Measurements from ENCODE around the gene PTBP1. TPM values are rescaled to one million over a fixed set of nuclear protein-coding genes. Genes with fewer than 3 reads are reported as not detected.

Gene PTBP1
- total and polyA plus RNA-seq, 4 donors = 72.9 to 147 (median 87.3) TPM

- no peak for DNase-seq (ENCODE audit: low spot score)
- WGBS = 95% methylated on average over 47 of the region's 47 CpGs
- TF ChIP-seq, protein P1, sequence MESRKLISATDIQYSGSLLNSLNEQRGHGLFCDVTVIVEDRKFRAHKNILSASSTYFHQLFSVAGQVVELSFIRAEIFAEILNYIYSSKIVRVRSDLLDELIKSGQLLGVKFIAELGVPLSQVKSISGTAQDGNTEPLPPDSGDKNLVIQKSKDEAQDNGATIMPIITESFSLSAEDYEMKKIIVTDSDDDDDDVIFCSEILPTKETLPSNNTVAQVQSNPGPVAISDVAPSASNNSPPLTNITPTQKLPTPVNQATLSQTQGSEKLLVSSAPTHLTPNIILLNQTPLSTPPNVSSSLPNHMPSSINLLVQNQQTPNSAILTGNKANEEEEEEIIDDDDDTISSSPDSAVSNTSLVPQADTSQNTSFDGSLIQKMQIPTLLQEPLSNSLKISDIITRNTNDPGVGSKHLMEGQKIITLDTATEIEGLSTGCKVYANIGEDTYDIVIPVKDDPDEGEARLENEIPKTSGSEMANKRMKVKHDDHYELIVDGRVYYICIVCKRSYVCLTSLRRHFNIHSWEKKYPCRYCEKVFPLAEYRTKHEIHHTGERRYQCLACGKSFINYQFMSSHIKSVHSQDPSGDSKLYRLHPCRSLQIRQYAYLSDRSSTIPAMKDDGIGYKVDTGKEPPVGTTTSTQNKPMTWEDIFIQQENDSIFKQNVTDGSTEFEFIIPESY (IDR thresholded peaks at IDR 0.05) = no peak
- TF ChIP-seq, protein P2, sequence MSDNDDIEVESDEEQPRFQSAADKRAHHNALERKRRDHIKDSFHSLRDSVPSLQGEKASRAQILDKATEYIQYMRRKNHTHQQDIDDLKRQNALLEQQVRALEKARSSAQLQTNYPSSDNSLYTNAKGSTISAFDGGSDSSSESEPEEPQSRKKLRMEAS (IDR thresholded peaks at IDR 0.05) = no peak
- Histone ChIP-seq H3K9me3 (ENCODE audit: control insufficient read depth in 4 of 4, low read length in 3 of 4) (no peaks in the 10 kb centered on the region), H3K36me3 (ENCODE audit: control insufficient read depth in 4 of 4, insufficient read depth in 3 of 4, low read depth in 1 of 4, low read length in 3 of 4) (peaks cover 5 to 20% (median 14%) of the 10 kb centered on the region in 4 donors), H3K4me1 (ENCODE audit: control insufficient read depth in 4 of 4, insufficient read depth in 4 of 4, low read length in 3 of 4) (no peaks in the 10 kb centered on the region), H3K27me3 (ENCODE audit: control insufficient read depth in 4 of 4, insufficient read depth in 4 of 4, low read length in 3 of 4) (no peaks in the 10 kb centered on the region), H3K27ac (ENCODE audit: low read depth in 1 of 2, low read length in 2 of 2) (no peak overlapping the region), H3K4me3 (ENCODE audit: low read depth in 1 of 3, low read length in 3 of 3) (no peak overlapping the region), H3K9ac (ENCODE audit: low read depth in 1 of 2, low read length in 2 of 2) (no peak overlapping the region)
Observed at GRCh38 chr19:815079-815774, 18.0 kb downstream of the PTBP1 start.

- DNase-seq (ENCODE audit: low spot score) = no peak
- H3K4me3 ChIP-seq (ENCODE audit: low read depth in 1 of 3, low read length in 3 of 3) = no peak overlapping the region
- no peaks in the 10 kb centered on the region for H3K27me3 ChIP-seq (ENCODE audit: control insufficient read depth in 4 of 4, insufficient read depth in 4 of 4, low read length in 3 of 4)
- TF ChIP-seq, protein P3, sequence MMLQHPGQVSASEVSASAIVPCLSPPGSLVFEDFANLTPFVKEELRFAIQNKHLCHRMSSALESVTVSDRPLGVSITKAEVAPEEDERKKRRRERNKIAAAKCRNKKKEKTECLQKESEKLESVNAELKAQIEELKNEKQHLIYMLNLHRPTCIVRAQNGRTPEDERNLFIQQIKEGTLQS (IDR thresholded peaks at IDR 0.05) = no peak
- TF ChIP-seq RAD21 (IDR thresholded peaks at IDR 0.05) (no peak), RXRA (IDR thresholded peaks at IDR 0.05) (no peak), FOXA2 (IDR thresholded peaks at IDR 0.05) (no peak), SP1 (IDR thresholded peaks at IDR 0.05) (no peak), YY1 (IDR thresholded peaks at IDR 0.05) (no peak), CTCF (IDR thresholded peaks at IDR 0.05; ENCODE audit: low read depth, low read length, missing input control) (no peak), HNF4G (IDR thresholded peaks at IDR 0.05) (no peak), NR2F2 (IDR thresholded peaks at IDR 0.05) (no peak), TAF1 (conservative IDR thresholded peaks at IDR 0.05) (no peak)
- TF ChIP-seq, protein P1 (IDR thresholded peaks at IDR 0.05) = no peak
- 97% methylated on average over 13 of the region's 13 CpGs for WGBS
- no peak overlapping the region for H3K27ac ChIP-seq (ENCODE audit: low read depth in 1 of 2, low read length in 2 of 2)
- no peaks in the 10 kb centered on the region for H3K9me3 ChIP-seq (ENCODE audit: control insufficient read depth in 4 of 4, low read length in 3 of 4)
- H3K36me3 ChIP-seq (ENCODE audit: control insufficient read depth in 4 of 4, insufficient read depth in 3 of 4, low read depth in 1 of 4, low read length in 3 of 4) = peaks cover 2 to 13% (median 10%) of the 10 kb centered on the region in 4 donors
- H3K4me1 ChIP-seq (ENCODE audit: control insufficient read depth in 4 of 4, insufficient read depth in 4 of 4, low read length in 3 of 4) = no peaks in the 10 kb centered on the region
- no peak overlapping the region for H3K9ac ChIP-seq (ENCODE audit: low read depth in 1 of 2, low read length in 2 of 2)
Observed at GRCh38 chr19:815775-816499, 18.7 kb downstream of the PTBP1 start.

All from liver (tissue), 9 donors.